Forelimb muscle (tissue), 1 donor: ENCODE data around the gene ADAMTS19. TPM values are rescaled to one million over a fixed set of nuclear protein-coding genes. Genes with fewer than 3 reads are reported as not detected.
"Not testable (repeated sequence)": the region's sequence is repeated elsewhere in the genome, so short reads cannot be mapped to it uniquely, and the experiment has no call there.

ENCODE experiments used
- DNase-seq: peaks from one replicate; pipeline ENCODE4 v3.0.0-alpha.2; 2013; ENCODE audit warnings: low read depth
- polyA plus RNA-seq: library from polyadenylated mRNA; unstranded; fragments of 120-200 nt; gene quantifications from one replicate; pipeline ENCODE4 v1.2.1, GENCODE V29; 2013; ENCODE audit not compliant: insufficient read length

The ADAMTS19 gene, protein sequence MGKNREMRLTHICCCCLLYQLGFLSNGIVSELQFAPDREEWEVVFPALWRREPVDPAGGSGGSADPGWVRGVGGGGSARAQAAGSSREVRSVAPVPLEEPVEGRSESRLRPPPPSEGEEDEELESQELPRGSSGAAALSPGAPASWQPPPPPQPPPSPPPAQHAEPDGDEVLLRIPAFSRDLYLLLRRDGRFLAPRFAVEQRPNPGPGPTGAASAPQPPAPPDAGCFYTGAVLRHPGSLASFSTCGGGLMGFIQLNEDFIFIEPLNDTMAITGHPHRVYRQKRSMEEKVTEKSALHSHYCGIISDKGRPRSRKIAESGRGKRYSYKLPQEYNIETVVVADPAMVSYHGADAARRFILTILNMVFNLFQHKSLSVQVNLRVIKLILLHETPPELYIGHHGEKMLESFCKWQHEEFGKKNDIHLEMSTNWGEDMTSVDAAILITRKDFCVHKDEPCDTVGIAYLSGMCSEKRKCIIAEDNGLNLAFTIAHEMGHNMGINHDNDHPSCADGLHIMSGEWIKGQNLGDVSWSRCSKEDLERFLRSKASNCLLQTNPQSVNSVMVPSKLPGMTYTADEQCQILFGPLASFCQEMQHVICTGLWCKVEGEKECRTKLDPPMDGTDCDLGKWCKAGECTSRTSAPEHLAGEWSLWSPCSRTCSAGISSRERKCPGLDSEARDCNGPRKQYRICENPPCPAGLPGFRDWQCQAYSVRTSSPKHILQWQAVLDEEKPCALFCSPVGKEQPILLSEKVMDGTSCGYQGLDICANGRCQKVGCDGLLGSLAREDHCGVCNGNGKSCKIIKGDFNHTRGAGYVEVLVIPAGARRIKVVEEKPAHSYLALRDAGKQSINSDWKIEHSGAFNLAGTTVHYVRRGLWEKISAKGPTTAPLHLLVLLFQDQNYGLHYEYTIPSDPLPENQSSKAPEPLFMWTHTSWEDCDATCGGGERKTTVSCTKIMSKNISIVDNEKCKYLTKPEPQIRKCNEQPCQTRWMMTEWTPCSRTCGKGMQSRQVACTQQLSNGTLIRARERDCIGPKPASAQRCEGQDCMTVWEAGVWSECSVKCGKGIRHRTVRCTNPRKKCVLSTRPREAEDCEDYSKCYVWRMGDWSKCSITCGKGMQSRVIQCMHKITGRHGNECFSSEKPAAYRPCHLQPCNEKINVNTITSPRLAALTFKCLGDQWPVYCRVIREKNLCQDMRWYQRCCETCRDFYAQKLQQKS
- polyA plus RNA-seq, result 18.4 TPM

DNA sequence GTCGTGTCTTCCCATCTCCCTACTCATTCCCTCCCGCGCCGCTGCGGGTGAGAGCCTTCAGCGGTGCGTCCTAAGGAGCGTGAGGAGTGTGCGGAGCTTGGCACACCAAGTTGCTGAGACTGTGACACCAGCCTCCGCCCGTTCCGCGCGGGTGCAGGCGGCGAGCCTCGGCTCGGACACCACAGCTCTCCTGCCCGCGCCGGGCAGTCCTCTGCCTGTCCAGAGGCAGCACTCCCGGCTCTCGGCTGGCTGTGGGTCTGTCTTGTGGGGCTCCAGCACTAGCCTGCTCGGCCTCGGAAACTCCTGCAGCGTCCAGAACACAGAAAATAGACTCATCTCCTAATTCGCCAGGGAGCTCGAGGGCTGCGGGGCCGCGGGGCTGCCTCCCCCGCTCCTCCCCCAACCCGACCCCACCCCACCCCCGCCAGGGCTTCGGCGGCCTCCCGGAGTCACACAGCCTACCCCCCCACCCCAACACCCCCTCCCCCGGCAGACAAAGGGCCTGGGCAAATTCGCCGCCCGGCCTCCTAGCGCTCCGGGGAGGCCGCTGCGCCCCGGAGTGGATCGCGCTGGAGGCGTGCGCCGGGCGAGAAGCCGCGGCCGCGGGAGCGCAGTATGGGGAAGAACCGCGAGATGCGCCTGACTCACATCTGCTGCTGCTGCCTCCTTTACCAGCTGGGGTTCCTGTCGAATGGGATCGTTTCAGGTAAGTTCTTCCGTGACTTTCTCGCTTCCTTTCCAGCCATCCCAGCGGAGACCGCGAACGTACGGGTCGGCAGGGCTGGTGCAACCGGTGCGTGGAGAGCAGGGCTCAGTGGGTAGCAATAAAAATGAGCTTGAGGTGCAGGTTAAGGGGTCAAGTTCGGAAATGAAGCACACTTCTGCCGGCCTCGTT, at the start of gene ADAMTS19:
ADAMTS19 (plus strand) TSS at position 522 of the 895 bp plus-strand sequence; CDS start at position 616, 94 bp downstream.
- DNase-seq, result no peak

DNA sequence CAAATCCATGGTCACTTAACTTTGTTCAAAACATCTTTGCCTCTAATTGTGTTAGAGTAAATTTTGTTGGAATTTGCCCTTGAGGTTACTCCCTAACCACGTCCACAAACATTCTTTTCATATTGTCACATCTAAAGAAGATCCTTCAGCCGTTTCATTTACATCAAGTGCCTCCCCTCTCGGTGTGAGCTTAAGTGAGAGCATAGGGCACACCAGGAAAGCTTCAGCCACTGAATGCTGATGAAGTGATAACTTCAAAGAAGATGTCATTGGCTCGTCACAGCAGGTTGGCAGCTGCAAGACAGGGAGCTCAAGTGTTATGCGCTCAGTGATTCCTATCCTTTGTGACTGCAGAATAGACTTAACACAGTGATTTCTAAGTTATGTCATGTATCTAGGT, 49.6 kb upstream of the ADAMTS19 start:
- DNase-seq, result no peak

DNA sequence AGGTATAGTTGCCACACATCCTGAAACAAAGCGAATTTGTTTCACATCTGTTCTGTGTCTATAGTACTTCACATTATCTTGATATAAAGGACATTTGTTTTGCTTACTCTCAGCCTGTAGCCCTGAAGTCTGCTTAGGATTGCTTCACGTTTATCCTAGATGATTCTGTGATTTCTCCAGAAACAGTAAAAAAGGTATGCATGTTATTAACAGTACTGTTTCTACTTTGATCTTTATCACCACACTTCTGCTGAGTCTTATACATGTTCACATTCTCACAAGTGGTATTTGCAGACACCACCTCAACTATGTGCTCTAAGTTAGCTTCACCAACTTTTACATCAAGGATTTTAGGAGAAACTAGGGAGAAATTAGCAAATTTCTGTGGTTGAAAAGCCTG, 47.4 kb upstream of the ADAMTS19 start:
- no peak for DNase-seq

DNA sequence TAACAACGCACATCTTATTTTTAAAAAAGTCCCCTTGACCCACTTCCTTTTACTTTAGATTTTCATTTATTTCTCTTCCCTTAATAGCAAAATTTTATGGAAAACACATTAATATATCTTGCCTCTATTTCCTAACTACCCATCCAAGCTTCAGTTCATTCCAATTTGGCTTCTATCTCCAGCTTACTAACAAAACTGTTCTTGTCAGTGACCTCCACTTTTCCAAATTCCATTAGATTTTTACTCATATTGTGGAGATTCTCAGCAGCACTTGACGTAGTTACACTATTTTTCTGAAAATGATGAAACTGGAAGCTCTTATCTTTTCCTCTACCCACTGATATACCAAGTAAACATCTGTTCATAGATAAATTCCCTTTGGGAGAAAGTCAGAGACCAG, 46.5 kb upstream of the ADAMTS19 start:
- DNase-seq, result no peak

DNA sequence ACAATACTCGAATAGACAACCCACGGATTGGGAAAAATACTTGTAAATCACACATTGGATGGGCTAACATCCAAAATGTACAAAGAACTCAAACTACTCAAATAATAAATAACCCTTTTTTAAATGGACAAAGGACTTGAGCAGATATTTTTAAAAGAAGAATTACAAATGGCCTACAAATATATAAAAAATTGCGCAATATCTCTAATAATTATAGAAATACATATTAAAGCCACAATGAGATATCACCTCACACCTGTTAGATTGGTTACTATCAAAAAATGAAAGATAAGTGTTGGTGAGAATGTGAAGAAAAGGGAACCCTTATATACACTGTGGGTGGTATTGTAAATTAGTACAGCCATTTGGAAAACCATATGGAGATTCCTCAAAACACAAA, 40.8 kb upstream of the ADAMTS19 start:
- DNase-seq, result no peak

DNA sequence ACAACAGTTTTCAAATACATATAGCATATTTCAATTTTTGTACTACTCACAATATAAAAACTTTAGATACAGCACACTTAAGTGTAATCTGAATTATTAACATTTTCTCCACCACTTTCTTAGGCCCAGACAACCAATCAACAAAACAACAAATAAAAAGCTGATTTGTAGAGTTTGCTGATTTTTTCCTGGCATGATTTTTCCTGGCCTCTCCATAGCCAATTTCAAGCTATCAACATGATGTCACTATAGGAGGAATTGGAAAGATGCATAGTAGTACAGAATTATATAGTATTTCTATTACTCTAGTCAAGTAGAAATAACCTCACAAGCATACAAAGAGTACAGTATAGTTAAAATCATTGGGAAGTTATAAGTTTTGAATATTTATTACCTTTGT, 35.1 kb upstream of the ADAMTS19 start:
- no peak for DNase-seq

DNA sequence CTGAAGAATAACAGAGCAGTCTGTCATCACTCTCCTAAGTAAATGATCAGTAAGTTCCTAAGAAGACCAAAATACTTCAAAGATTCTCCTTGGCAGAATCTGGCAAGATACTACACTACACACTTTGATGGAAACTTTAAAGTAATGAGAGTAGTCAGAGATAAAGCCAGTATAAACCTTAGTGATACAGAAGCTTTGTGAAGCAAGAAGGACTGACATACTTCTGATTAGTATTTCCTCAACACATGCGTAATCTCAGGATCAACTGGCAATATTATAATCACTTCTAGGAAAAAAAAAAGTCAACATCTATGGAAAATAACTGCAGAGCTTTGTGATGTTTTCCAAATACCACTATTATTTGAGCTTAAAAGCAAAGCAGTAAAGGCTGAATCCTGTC, 34.0 kb upstream of the ADAMTS19 start:
- DNase-seq, result no peak

DNA sequence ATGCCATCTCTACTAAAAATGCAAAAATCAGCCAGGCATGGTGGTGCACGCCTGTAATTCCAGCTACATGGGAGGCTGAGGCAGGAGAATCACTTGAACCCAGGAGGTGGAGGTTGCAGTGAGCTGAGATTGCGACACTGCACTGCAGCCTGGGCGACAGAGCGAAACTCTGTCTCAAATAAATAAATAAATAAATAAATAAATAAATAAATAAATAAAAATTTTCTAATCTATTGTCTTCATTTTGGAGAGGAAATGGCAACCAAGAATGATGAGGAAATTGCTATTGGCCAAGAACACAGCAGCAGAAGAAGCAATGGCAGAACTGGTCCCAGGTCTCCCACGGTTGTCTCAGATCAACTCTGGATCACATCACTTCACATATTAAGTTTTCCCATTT, 31.5 kb upstream of the ADAMTS19 start:
- not testable (repeated sequence) for DNase-seq

DNA sequence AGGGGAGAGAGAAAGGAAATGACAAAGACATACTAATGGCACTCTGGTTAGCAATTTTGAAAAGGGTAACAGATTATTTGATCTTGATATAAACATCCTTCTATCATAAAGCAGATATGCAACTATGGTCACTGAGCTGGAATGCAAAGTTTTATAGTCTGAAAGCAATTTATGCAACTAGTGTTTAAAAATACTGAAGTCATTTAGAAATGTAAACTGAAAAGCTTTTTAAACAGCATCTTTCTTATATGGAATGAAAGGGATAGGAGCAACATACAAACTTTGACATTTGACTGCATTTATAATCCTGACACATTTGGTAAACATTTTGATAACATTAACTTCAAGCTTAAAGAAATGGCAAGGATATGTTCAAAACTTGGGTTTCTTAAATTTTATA, 28.7 kb upstream of the ADAMTS19 start:
- DNase-seq, result no peak

DNA sequence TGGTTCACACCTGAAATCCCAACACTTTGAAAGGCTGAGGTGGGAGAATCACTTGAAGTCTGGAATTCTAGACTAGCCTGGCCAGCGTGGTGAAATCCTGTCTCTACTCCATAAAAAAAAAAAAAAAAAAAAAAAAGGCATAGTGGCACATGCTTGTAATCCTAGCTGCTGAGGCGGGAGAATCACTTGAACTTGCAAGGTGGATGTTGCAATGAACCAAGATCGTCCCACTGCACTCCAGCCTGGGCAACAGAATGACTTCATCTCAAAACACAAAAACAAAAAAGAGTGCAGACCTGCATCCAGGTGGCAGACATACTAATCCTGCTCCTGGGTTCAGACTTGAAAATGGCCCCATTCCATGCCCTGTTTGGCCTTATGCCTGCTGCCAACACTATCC, 21.8 kb upstream of the ADAMTS19 start:
- no peak for DNase-seq

DNA sequence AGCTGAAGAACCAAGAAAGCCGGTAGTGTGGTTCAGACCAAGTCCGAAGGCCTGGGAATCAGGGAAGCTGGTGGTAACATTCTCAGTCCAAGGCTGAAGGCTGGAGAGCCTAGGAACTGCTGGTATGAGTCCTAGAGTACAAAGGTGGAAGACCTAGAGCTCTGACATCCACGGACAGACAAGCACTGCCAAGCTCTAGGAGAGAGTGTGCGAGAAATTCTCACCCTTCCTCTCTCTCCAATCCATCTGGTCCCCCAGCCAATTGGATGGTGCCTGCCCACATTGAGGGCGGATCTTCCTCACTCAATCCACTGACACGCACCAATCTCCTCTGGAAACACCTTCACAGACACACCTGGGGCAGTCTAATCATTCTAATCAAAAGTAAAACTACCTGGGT, 19.7 kb upstream of the ADAMTS19 start:
- DNase-seq, result no peak

DNA sequence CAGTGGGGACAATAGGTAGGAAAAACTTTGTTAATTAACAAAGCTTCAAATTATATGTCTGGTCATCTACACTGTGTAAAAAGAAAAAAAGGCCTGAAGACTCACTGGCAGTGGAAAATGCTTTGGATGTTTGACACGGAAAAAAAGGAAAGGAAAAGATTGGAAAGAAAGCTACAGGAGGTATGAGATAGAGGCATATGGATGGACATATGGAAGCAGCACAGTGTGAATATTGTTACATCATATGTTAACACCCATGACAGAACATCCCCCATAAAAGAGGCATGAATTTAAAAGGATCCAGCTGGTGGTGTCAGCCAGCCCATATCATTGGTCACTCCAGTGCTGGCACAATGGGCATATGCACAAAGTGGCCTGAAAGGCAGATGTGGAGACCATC, 19.0 kb upstream of the ADAMTS19 start:
- no peak for DNase-seq

DNA sequence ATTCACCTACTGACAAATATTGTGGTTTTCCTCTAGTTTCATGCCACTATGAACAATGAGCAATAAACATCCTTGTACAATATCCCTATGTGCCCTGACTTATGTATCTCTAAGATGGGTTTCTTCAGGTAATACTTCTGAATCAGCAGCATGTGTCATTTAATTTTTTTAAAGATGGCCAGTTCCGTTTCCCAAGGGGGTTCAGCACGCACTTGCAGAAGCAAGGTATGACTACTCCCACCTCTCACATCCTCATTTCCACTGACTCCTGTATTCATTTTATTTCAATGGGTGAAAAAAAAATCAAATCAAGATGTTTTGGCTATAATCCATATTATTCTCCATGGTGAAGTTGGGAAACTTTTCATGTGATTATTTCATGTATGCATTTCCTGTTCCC, 14.7 kb upstream of the ADAMTS19 start:
- DNase-seq, result no peak

DNA sequence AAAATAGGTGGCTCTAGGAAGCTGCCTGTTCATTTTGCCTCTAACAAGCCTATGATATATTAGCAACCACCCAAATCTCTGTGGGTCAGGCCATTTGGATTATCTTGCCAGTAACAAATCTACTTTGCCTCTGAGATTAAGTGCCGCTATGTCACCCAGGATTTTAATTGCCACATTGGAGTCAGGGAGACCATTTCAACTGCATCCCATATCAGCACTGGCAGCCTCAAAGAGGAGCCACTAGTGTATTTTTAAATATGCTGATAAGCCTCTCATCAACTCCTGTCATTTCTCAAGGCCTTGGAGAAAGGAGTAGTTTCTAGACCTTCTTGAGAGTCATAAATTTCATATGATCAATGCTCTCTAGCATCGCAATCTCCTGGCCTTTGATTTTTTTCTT, 12.1 kb upstream of the ADAMTS19 start:
- no peak for DNase-seq

DNA sequence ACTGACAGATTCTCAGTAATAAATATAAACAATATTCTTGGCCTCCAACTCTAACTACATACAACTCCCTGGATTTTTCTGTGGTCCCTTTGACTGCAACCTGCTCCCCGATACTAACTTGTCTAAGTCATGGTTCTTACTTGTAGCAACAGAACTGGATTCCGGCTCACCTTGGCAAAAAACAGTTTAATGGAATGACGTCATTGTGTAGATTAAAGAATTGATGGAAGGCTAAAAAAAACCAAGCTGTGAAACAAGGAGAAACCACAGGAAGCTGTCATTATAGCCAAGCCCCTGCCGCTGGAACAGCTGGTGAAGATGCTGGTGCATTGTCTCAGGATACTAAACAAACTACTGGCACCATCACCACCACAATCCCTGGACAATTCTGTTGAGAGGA, 11.4 kb upstream of the ADAMTS19 start:
- no peak for DNase-seq

DNA sequence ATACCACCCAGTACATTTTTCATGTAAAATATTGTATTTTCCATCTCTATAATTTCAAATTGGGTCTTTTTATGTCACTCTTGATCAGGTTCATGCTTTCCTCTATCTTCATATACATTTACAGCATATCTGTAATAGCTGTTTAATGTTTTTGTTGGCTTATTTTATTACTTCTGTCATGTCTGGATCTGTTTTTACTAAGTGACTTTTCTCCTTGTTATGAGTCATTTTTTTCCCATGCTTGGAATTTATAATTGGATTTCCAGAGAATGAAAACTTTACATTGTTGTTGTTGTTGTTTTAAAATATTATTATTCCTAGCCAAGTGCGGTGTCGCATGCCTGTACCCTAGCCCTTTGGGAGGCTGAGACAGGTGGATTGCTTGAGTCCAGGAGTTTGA, 5.6 kb upstream of the ADAMTS19 start:
- DNase-seq, result no peak

DNA sequence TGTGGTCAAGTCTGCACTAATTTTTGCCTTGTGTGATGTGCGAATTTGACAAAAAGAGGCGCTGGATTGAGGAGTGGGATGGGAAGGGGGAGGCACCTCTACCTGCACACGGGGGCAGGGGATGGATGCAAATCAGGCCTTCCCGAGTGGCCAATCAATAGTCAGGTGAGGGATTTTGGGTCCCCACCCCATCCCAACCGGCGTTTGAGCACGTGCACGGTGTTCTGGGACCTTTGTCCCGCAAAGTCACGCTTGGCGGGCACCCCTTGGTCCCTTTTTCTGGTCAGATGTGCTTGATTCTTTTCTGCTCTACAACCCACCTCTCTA, 685 bp upstream of the ADAMTS19 start:
- DNase-seq, result no peak

DNA sequence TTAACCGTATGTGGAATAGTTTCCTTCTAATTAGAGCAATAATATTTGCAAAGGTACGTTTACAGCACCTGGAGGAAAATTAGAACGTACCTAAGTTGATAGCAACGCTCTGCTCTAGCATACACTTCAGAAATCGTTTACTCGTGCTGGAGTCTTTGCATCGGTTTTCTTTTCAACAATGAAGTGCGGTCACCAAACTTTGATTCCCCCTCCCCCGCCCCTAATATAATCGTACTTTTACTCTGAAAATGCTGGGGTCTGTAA, 506 bp downstream of the ADAMTS19 start:
- DNase-seq, result no peak

DNA sequence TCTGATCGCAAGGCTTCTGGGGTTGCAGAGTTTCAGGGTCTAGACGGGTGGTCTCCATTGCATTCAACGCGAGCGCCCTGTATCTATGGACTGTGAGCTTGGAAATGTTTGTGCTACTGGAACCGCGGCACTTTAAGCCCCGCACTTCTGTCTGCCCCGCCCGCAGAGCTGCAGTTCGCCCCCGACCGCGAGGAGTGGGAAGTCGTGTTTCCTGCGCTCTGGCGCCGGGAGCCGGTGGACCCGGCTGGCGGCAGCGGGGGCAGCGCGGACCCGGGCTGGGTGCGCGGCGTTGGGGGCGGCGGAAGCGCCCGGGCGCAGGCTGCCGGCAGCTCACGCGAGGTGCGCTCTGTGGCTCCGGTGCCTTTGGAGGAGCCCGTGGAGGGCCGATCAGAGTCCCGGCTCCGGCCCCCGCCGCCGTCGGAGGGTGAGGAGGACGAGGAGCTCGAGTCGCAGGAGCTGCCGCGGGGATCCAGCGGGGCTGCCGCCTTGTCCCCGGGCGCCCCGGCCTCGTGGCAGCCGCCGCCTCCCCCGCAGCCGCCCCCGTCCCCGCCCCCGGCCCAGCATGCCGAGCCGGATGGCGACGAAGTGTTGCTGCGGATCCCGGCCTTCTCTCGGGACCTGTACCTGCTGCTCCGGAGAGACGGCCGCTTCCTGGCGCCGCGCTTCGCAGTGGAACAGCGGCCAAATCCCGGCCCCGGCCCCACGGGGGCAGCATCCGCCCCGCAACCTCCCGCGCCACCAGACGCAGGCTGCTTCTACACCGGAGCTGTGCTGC, 1.0 kb downstream of the ADAMTS19 start:
- DNase-seq, result no peak

DNA sequence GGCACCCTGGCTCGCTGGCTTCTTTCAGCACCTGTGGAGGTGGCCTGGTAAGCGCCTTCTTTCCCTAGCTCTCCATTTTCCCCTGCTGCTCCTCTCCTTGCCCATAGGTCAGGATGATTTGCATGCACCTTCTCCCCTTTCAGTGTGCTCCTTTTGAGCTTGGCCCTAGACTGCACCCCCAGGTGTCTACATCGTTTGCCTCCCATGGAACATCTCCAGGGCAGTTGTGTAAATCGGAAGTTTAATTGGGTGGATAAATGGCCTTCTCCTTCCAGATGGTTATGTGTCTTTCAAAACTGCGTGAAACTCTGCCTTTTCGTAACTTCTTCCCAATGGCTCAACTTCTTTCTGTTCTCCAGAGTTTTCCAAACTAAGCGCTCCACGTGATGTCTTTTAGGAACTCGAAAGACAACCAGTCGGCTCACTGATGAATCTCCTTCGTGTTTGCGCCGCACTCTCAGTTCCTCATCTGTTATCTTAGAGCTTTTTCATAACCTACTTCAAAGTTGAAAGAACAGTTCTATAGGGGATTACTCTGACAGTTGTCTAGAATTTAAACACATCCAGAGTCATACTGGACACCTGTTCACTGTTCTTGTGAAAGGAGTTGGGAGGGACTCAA, 1.7 kb downstream of the ADAMTS19 start:
- no peak for DNase-seq
